Eye (tissue), 1 donor: ENCODE data around the gene MEFV.
"Not testable (repeated sequence)": the region's sequence is repeated elsewhere in the genome, so short reads cannot be mapped to it uniquely, and the experiment has no call there.

Source experiments
- DNase-seq: peaks from one replicate; pipeline ENCODE4 v3.0.0-alpha.2; 2015

The MEFV gene

GRCh38 chr16:3215601-3216262 is 40.7 kb downstream of the MEFV start:
- no peak for DNase-seq

- DNase-seq: no peak
Observed at GRCh38 chr16:3214904-3215600, 41.4 kb downstream of the MEFV start.

GRCh38 chr16:3212567-3212966 is 43.9 kb downstream of the MEFV start:
- no peak for DNase-seq

- no peak for DNase-seq
Observed at GRCh38 chr16:3212006-3212405, 44.4 kb downstream of the MEFV start.

- DNase-seq: no peak
Observed at GRCh38 chr16:3207086-3207953, 49.1 kb downstream of the MEFV start.

GRCh38 chr16:3205939-3206338 is 50.5 kb downstream of the MEFV start:
- not testable (repeated sequence) for DNase-seq

- no peak for DNase-seq
Observed at GRCh38 chr16:3202903-3203539, 53.4 kb downstream of the MEFV start.

- no peak for DNase-seq
Observed at GRCh38 chr16:3198334-3199072, 57.9 kb downstream of the MEFV start.

- not testable (repeated sequence) for DNase-seq
Observed at GRCh38 chr16:3197694-3198333, 58.6 kb downstream of the MEFV start.

- no peak for DNase-seq
Observed at GRCh38 chr16:3195975-3196374, 60.5 kb downstream of the MEFV start.

- DNase-seq: no peak
Observed at GRCh38 chr16:3194792-3195191, 61.6 kb downstream of the MEFV start.

- DNase-seq: no peak
Observed at GRCh38 chr16:3193221-3194212, 62.9 kb downstream of the MEFV start.

GRCh38 chr16:3192476-3193019 is 63.9 kb downstream of the MEFV start:
- DNase-seq: no peak
